CD4-positive, alpha-beta T cell treated with Interleukin-10 for 1 hour (primary cell): Measurements from ENCODE around the gene BBS1.

Source experiments
- DNase-seq: peaks from one replicate; pipeline ENCODE4 v3.0.0-alpha.2; 2020

BBS1 gene

DNA sequence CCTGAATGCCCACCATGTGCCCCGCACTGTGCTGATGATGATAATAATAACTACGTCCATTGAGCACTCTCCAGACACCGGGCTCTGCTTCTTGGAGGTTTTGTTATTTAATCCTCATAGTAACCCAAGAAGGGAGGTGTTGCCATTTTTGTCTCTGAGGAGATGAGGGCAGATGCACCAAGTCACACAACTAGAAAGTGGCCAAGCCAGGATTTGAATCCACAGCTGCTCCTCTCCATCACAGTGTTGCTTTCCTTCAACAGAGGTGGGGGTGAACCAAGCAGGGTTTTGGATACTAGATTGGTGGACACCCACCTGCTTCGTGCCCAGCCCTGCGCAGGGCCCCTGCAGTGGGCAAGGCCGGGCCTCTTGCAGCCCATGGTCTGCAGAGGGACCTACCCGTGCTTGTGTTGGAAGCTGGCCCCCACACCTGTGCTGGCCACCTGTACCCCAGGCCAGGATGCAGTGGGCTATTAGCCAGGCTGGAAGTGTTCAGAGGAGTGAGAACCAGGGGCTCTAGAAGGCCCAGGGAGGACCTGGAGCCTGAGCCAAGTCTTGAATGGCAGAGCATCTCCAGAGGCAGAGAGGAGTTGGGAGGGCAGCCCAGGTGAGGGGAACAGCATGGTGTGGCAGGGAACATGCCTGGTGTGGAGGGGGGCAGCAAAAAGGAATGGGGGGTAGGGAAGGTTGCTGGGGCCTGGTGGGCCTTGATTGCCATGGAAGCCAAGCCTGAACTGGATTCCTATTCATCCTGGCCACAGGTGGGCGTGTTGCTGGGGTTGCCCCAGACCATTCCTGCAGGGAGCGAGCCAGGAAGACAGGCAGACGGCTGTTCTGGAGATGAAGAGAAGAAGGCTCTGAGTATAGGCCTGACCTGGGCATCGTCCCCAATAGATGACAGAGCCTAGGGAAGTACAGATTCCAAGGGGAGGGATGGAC is 32.9 kb upstream of the BBS1 start:
- DNase-seq, result no peak

DNA sequence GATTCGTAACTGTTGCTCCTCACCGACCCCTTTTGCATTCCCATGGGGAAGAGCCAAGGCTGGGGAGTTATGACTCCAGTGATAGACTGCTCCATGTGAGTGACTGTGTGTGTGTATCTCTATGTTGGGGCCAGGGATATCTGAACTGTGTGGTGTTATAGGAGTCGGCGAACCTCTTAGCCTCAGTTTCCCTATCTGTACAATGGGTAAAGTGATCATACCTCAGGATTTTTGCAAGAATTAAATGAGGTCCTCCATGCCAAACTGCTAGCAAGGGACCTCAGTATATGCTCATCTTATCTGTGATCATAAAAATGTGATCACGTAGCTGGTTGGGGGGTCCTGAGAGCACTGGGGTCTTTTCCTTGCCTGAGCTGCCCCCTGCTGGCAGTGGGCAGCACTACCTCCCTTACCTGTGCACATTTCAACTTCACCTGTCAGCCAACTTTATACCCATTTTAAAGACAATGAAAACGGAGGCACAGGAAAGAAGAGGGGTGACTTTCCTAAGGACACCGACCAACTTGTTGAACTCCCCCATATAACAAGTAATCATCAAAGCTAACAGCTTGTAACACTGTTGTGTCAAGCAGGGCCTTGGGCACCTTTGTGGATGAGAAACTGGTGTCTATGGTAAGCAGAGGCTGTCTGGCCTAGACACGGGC is 31.6 kb upstream of the BBS1 start:
- peak; percentile 52 for DNase-seq

DNA sequence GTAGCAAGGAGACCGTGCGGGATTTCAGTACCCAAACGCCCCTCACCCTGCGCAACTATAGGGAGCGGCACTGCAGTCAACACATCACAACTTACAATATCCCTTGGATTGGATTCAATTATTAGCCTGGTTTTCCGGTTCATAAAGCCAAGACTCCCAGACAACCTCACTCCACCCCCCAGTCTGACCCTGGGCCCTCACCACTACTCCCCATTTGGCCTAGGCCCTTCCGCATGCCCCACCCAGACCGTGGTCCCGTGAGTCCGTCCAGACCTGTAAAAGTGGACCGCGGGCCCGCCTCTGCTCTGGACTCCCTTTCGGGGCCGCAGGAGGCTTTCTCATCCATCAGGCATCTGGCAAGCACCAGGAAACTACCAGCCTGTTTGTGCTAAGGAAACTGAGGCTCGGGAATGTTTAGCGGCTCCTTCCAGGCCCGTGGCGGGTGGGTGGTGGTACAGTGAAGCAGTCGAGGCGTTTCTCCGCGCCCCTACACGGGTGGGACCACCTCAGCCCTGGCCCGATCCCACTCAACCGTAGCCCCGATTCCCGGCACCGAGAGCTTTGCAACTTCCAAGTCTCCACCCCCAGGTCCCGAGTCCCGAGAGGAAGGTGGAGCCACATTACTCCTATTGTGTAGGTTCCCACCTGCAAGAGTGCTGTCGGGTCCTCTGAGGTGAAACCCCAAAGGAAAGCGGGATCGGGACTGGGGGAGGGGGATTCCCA is 30.9 kb upstream of the BBS1 start:
- DNase-seq, result no peak

DNA sequence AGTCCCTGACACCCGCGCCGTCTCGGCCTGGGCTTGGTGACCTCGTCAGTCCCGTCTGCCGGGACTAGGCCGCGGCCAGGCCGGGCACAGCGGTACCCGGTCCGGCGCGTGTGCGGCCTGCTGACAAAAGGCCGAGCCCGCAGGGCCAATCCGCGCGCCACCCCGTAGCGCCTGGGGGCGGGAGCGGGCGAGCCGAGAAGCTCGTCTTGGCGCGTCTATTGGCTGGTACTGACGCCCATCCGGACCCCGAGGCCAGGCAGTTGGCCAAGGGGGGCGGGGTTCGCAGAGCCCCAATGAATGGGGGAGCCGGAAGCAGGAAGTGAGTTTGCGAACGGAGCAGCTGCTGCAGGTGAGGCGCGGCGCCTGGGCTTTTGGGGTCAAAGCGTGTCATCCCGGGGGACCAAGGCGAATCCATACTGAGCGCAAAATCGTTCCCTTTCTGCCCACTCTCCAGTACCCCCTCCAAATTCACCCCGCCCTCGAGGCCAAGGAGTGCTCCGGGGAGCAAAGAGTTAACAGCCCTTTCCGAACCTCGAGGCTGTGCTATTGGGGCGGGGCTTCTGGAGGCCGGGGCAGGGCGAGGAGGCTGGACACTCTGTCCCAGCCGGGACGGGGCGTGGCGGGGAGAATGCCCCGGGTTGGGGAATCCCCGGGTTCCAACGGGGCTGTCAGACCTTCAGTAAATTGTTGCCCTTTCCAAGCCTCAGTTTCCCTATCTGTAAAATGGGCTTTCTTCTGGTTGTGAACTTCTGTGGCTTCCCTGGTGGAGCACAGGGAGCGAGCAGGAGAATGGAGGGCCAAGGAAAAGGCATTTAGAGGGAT is 30.1 kb upstream of the BBS1 start, which contains the start of gene DPP3:
DPP3 (plus strand) TSS at position 318 of the 822 bp plus-strand sequence. CDS start 1,767 bp downstream, outside the sequence.
- peak; percentile 95 for DNase-seq

DNA sequence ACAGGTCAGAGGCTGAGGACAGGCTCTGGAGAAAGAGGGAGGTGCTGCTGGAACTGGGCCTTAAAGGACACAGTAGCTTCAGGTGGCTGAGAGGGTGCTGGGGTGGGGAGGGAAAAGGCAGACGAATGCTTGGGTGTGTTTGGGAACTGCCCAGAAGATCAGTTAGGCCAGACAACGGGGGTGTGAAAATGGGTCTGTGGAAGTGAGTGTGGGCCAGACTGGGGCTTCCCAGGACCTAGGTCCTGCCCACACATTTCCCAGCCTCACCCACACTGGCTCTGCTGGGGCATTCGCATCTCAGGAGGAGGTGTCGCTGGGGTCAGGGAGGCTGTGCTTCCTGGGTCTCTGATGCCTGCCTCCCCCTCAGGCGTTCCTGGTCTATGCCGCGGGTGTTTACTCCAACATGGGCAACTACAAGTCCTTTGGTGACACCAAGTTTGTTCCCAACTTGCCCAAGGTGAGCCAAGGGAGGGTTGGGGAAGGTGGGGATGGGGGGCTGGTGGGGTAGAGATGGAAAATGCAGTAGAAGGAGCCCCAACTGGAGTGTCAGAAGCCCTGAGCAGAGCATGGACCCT is 25.5 kb upstream of the BBS1 start:
- DNase-seq, result no peak

DNA sequence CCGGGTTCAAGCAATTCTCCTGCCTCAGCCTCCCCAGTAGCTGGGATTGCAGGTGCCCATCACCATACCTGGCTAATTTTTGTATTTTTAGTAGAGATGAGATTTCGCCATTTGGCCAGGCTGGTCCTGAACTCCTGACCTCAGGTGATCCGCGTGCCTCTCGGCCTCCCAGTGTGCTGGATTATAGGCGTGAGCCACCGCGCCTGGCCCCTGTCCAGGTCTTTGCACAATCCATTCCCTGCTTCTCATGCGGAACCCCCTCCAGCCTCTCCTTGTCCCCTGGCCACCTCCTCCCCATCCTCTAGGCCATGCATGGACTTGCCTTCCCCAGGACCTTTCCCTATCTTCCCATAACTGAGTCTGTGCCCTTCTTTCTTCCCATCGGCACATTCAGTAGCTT is 21.5 kb upstream of the BBS1 start:
- DNase-seq, result no peak

DNA sequence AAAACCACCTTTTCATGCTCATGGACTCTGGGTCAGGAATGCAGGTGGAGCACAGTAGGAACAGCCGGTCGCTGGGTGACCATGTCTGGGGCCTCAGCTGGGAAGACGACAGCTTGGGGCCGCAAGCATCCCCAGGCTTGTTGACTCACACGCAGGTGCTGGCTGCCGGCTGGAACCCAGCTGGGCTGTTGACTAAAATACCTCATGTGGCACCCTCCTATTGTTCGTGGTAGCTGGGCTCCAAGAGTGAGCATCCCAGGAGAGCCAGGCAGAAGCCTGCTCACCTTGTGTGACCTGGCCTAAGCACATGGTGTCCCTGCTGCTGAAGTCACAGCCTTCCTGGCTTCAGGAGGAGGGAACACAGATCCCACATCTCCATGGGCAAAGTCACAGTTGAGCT is 20.8 kb upstream of the BBS1 start:
- no peak for DNase-seq

DNA sequence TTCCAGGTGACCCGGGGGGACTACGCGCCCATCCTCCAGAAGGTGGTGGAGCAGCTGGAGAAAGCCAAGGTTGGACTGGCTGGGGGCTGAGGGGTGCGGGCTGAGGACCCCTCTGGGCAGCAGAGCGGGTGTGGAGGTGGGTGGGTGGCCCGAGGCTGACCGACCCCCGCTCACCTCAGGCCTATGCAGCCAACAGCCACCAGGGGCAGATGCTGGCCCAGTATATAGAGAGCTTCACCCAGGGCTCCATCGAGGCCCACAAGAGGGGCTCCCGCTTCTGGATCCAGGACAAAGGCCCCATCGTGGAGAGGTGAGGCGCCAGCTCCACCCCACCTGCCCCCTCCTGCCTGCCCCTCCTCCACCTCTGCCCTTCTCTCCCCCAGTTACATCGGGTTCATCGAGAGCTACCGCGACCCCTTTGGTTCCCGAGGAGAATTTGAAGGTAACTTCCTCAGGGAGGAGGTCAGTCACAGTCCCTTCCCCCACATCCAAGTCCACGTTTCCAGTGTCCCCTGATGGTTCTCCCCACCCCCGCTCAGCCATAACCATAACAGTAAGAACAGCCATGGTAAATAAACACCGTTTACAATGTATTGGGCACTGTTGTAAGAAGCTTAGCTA is 19.0 kb upstream of the BBS1 start:
- no peak for DNase-seq

DNA sequence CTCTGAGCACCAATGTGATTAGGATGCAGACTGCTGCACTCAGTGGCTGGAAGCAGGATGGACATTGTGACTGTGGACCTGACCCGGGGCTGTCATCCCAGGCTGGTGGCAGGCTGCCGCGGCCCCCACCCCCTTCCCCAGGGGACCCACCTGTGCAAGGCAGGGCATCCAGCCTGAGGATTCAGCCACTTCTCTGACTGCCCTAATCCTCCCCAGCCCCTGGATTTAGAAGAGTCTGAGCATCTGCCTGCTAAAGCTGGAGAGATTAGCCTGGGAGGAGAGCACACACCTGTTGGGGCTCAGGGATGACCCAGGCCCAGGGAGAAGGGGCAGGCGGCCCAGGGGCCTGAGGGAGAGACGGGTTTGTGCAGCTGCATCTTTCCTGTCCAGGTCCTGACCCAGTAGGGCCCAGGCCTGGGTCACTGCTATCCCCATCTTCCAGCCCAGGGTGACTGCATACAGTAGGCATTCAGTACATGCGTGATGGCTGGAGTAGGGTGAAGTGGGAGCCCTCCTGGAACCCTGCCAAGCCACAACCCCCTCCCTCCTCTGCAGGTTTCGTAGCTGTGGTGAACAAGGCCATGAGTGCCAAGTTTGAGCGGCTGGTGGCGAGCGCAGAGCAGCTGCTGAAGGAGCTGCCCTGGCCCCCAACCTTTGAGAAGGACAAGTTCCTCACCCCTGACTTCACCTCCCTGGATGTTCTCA is 18.1 kb upstream of the BBS1 start:
- DNase-seq, result no peak

DNA sequence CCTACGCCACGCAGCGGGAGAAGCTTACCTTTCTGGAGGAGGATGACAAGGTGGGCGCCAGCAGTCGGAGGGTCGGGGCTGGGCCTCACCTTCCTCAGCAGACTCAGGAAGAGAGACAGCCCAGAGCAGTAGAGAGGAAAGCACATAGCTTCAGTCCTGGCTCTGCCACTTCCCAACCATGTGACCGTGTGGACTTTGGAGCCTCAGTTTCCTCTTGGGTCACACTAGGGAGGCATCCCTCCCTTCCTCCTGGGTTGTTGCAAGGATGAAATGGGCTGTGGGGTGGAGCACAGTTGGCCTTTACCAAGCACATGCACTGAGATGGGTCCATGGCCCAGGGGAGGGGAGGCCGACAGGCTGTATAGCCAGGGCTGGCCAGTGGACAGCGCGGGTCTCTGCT is 17.3 kb upstream of the BBS1 start:
- DNase-seq, result no peak

DNA sequence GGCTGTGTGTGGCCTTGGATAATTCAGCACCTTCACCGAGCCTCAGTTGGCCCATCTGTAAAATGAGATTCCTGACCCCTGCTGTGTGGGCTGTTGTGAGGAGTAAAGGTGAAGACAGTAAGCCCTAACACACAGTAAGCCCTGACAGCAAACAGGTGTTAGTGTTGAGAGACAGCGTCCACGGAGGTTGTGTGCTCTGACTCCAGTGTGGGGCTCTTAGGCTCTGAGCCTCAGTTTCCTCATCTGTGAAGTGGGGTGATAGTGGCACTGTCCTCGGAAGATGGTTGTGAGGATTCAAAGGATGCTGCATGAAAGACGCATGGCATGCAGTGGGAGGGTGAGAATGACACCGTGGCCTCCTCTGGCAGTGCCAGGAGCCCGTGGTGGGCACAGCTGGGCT is 16.0 kb upstream of the BBS1 start:
- no peak for DNase-seq

DNA sequence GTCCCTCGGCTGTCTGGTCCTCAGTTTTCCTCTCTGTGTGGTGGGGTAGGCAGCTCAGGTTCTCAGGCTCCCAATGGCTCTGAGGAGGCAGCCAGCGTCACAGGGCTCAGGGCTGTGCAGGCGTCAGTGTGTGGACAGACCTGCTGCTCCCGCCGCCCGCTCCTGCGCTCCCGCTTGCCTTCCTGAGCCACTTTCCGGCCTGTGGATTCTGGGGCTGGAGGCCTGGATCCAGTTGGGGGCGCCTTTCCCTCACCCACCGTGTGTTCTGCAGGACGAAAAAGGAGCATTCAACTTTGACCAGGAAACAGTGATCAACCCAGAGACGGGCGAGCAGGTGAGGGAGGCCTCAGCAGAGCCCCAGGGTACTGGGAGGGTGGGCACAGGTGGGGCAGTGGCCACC is 15.5 kb upstream of the BBS1 start:
- no peak for DNase-seq

DNA sequence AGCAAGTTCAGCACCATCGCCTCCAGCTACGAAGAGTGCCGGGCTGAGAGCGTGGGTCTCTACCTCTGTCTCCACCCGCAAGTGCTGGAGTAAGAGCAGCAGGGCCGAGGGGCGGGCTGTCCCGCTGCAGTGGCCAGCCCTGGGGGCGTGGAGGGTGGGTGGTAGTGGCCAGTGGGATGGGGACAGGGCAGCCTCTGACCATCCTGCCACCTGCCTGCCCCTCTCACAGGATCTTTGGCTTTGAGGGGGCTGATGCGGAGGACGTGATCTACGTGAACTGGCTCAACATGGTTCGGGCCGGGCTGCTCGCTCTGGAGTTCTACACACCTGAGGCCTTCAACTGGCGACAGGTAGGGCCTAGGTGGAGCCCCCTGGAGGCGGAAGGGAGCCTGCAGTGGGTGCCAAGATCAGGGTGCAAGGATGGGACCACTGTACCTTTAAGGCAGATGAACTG is 15.0 kb upstream of the BBS1 start:
- no peak for DNase-seq

DNA sequence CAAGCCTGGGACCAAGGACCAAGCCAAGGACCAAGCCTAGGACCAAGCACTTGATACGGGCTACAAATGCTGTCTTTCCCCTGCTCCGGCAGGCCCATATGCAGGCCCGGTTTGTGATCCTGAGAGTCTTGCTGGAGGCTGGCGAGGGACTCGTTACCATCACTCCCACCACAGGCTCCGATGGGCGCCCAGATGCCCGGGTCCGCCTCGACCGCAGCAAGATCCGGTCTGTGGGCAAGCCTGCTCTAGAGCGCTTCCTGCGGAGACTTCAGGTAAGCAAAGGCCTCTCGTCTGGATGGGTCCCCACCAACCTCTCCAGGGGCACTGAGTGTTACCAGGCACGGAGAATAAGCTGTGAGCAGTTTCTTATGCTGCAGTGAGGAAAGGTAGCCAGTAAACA is 13.2 kb upstream of the BBS1 start:
- no peak for DNase-seq

DNA sequence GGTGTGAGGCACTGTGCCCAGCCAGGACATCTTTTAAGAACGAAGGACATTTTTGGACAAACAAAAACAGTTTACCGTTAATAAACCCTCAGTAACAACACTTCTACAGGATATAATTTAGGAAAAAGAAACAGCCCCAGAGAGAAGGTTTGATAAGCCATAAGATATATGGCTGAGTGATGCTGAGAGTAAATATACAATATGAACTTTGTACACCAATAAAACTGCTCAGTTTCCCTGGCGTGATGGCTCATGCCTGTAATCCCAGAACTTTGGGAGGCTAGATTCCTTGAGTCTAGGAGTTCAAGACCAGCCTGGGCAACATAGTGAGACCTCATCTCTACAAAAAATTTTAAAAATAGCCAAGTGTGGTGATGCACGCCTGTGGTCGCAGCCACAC is 11.9 kb upstream of the BBS1 start:
- no peak for DNase-seq

DNA sequence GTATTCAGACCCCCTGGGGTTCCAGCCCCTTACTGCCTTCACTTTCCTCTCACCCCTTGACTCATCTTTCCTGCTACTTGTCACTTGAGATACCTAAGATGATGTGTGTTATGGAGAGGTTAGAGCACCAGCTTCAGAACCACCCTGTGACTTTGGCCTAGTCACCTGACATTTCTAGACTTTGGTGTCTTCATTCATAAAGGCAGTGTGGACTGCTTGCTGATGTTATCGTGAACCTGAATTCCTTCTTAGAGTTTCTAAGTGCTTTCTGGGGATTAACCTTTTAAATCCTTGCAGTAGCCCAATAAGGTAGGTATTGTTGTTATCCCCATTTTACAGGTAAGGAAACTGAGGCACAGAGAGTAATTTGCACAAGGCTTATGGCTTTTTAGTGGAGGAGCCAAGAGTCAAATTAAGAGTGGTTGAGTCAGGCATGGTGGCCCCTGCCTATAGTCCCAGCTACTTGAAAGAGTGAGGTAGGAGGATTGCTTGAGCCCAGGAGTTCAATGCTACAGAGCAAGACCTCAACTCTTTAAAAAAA is 5.1 kb upstream of the BBS1 start:
- no peak for DNase-seq

DNA sequence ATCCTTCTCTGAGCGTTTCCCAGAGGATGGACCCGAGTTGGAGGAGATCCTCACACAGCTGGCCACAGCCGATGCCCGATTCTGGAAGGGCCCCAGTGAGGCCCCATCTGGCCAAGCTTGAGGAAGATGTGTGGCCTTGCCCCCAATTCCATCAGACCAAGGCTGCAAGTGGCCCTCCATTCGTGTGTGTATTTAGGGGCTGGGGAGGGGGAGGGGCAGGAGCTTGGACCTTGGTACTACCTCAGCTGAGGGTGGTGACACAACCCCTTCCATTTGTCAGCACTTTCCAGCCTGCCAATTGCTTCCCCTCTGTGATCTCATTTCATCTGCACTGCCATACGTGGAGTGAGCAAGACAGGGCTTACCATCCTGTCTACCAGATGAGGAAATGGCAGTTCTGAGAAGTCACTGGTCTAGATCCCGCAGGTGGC is 1.3 kb upstream of the BBS1 start:
- no peak for DNase-seq

DNA sequence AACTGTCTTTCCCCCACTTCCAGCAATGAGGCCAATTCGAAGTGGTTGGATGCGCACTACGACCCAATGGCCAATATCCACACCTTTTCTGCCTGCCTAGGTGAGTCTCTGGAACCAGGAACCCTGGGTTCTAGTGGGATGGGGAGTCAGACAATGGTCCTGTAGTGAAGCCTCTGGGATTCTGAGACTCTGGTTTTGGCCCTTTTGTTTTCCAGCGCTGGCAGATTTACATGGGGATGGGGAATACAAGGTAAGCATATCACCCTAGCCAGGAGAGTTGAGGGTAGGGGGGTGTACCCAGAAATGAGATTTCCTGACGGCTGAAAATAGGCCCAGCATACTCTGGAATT is 530 bp downstream of the BBS1 start:
- no peak for DNase-seq

DNA sequence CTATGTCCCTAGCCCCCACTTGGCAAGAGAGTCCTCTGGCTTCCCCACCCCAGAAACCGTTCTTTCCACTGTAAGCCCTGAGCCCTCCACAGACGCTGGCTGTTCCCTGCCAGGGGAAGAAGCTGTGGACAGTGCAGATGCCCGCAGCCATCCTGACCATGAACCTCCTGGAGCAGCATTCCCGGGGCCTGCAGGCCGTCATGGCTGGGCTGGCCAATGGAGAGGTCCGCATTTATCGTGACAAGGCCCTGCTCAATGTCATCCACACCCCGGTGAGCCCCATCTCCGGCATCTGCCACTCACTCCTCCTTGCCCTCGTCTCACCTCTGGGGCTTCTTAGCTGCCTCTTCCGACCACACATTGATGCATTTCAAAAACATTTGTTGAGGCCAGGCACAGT is 13.2 kb downstream of the BBS1 start:
- no peak for DNase-seq

DNA sequence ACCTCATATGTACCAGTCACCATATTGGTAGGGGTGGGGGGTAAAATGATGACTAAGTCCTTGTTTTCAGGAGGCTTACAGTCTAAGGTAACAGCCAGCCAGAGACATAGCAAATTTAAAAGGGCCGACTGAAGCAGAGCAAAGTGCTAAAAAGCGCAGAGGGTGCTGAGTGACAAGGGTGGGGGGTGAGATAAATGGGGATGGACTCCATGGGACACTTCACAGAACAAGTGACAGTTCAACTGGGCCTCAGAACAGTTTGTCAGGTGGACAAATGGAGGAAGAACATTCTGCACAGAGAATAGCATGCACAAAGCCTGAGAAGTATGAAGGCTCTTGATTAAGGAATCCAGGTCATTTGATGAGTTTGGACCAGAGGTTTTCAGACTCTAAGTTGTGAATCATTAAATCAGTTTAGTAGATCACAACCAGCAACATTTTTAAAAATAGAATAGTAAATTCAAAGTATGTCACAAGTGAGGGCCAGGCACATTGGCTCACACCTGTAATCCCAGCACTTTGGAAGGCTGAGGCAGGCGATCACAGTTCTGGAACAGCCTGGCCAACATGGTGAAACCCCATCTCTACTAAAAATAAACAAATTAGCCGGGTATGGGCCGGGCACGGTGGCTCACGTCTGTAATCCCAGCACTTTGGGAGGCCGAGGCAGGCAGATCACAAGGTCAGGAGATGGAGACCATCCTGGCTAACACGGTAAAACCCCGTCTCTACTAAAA is 14.0 kb downstream of the BBS1 start:
- DNase-seq, result no peak
